AG04449 (cell line): ENCODE data around the gene CTSE.

Experiments used
- CTCF ChIA-PET: fragments of 350-600 bp; formaldehyde crosslinking; extraction: SDS; loops from one replicate; lab custom pipeline; 2021; ENCODE audit warnings: antibody characterized with exemption; lab: Yijun Ruan, JAX
- POLR2A ChIA-PET: fragments of 400-600, 350-600 bp; formaldehyde crosslinking; extraction: SDS; loops from one replicate; lab custom pipeline; 2020; ENCODE audit warnings: antibody characterized with exemption, inconsistent platforms; lab: Yijun Ruan, JAX
- DNase-seq: peaks from one replicate; pipeline ENCODE4 v3.0.0-alpha.2; 2010; ENCODE audit warnings: low read depth, low spot score
- H3K4me3 ChIP-seq: 2 replicates; pipeline ENCODE4 v1.5.1; 2011; ENCODE audit warnings: low read depth, mild to moderate bottlenecking, control low read depth, low read length
- TF ChIP-seq, protein P1 (sequence below): IDR thresholded peaks from one replicate; pipeline ENCODE4 v1.5.1; 2011; ENCODE audit warnings: mild to moderate bottlenecking, moderate library complexity, low read length, control low read depth, inconsistent platforms; ENCODE audit not compliant: insufficient read depth; ENCODE audit errors: missing control alignments

The CTSE gene

DNA sequence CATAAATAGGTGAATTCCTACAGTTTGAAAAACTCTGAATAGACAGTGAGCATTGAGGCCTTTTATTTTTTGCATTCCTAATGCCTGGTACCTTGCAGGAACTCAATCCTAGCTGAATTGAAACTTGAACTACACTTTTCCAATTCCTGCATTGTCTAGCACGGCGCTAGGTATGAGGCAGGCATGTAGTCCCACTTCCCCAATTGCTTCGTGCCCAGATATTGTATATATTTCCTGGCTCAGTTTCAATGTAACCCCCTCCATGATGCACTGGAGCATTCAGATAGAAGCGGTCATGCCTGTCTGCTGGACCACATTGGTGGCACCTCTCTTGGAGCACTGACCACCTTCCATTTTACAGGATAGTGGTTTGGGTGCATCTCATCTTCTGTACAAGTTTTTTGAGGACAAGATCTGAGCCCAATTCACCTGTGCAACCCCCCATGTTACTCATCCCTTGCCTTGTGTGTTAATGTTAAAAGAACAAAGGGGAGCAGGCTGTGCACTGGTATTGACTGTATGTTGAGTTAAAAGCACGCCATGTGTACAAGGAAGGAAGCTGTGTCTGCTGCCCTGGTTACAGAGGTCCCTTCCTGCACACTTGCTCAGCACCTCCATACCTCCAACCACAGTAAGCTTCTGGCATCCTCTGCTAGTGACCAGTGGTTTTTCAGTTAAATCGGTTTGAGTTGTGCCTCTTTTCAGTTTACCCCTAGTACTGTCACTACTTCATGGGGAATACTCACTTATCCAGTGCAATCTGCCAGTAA is 10.5 kb downstream of the CTSE start:
- TF ChIP-seq, protein P1, sequence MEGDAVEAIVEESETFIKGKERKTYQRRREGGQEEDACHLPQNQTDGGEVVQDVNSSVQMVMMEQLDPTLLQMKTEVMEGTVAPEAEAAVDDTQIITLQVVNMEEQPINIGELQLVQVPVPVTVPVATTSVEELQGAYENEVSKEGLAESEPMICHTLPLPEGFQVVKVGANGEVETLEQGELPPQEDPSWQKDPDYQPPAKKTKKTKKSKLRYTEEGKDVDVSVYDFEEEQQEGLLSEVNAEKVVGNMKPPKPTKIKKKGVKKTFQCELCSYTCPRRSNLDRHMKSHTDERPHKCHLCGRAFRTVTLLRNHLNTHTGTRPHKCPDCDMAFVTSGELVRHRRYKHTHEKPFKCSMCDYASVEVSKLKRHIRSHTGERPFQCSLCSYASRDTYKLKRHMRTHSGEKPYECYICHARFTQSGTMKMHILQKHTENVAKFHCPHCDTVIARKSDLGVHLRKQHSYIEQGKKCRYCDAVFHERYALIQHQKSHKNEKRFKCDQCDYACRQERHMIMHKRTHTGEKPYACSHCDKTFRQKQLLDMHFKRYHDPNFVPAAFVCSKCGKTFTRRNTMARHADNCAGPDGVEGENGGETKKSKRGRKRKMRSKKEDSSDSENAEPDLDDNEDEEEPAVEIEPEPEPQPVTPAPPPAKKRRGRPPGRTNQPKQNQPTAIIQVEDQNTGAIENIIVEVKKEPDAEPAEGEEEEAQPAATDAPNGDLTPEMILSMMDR = no peak
- CTCF ChIA-PET = interaction anchor here (0.7 kb wide), 1 partner anchor 29 kb away, joined by 3 read pairs; no protein-coding TSS in a partner anchor
- no peak for DNase-seq
- POLR2A ChIA-PET = no interaction called here
- H3K4me3 ChIP-seq = no peak overlapping the region

DNA sequence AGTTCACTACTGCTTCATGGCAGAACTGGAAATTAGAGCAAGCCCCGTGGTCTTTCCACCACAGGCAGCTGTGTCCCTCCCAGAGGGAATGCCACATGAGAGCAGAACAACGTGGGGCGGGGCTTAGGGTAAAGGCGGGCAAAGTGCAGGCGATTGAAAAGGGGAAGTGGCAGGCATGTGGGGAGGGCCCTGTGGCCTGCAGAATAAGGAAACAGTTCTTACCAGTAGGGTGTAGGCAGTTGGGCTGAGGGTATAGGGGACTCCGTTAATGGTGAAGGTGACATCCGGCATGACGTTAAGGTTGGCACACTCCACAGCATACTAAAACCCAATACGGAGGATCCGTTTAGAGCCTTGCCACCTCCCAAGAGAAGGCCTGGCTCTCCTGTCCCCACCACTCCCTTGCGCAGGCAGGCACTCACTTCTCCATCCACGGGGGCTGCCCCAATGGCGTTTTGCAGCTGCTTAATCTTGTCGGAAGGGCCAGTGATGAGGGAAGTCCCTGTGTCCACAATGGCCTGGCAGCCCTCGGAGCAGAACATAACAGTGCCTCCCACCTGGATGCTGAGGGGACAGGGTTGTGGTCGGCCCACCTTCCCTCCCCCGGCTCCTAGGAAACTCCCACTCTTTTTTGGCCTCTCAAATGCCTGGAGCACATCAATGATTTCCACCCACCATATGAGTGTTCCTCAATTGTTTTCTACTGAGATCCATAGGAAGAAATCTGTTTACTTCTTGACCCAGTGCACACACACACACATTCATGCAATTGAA is 11.4 kb downstream of the CTSE start:
- H3K4me3 ChIP-seq = no peak overlapping the region
- CTCF ChIA-PET = no interaction called here
- TF ChIP-seq, protein P1 = no peak
- DNase-seq = no peak
- POLR2A ChIA-PET = no interaction called here

DNA sequence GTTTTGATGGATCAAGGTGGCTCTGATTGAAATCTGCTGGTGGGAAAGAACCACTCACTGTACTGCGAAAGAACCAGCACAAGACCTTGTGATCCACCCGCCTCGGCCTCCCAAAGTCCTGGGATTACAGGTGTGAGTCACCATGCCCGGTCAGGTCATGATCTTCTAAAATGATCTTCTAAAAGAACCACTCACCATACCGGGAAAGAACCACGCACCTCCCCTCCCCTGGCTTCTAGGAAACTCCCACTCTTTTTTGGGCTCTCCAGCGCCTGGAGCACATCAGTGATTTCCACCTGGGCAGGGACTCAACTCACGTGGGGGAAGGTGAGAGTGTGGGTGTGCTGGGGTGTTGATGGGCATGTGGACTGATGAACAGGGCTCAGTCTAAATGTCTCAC is 12.6 kb downstream of the CTSE start:
- CTCF ChIA-PET = interaction anchor here (1.4 kb wide), 1 partner anchor 20 kb away, joined by 4 read pairs; no protein-coding TSS in a partner anchor
- no peak overlapping the region for H3K4me3 ChIP-seq
- TF ChIP-seq, protein P1 = no peak
- DNase-seq = no peak
- POLR2A ChIA-PET = no interaction called here

DNA sequence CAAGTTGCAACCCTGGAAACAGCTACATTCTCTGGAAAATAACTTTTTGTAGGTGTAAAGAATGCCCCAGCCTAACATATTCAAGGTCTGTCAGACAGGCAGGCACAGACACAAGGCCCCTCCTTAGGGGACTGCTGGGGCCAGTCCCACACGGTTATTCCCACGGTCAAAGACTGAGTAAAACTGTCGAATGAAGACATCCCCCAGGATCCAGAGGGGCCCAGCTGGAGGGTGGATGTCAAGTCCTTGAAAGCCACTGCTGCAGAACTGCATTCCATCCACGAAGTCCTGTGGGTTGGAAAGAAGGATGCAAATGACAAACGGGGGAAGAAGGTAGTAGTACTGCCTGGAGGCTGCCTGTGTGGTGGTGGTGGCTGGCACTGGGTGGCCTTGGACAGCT is 13.6 kb downstream of the CTSE start:
- DNase-seq = no peak
- ChIA-PET CTCF (interaction anchor here (0.9 kb wide), 1 partner anchor 20 kb away, joined by 3 read pairs; no protein-coding TSS in a partner anchor), POLR2A (no interaction called here)
- TF ChIP-seq, protein P1 = no peak
- no peak overlapping the region for H3K4me3 ChIP-seq

DNA sequence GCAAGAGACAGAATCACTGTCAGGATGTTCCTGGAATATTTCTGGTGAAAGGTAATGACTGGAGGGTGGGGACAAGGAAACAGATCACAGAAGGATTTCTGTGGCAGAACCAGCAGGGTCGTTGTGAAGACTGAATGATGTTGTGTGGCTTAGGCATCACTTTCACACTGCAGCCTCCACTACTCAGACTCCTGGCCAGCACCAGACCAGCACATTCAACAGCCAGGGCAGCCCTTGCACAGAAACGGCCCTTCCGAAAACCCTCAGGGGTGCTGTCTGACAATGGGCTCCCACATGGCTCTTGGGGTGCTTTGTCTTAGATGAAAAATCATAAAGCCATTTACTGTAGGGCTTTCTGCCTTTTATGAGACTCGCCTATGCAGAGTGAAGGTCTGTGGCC is 16.7 kb downstream of the CTSE start:
- H3K4me3 ChIP-seq = no peak overlapping the region
- CTCF ChIA-PET = no interaction called here
- POLR2A ChIA-PET = no interaction called here
- no peak for DNase-seq
- TF ChIP-seq, protein P1 = no peak

DNA sequence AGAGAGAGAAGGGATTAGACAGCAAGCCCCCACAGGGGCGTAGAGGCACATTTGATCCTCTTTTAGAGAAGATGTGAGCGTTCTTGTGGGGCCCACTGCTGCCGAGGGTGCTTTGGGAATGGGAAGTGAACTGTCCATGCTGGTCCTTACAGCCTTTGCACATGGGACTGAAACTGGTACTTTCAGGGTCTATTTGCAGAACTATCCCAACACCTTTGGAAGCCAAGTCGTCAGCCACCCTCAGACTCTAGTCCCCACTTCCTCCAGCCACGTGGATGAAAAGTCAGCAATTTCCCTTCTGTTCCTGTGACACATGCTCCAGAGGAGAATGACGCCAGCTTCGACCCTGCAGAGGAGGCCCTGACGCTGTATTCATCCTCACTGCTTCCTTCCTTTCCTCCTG is 17.9 kb downstream of the CTSE start:
- DNase-seq = no peak
- no peak overlapping the region for H3K4me3 ChIP-seq
- POLR2A ChIA-PET = no interaction called here
- CTCF ChIA-PET = interaction anchor here (1.1 kb wide), 1 partner anchor 24 kb away, joined by 3 read pairs; no protein-coding TSS in a partner anchor
- TF ChIP-seq, protein P1 = no peak
